HG03457 (cell line): ENCODE measurements around the gene ETFA.
"Not testable (repeated sequence)": the region's sequence is repeated elsewhere in the genome, so short reads cannot be mapped to it uniquely, and the experiment has no call there.

Experiments used
- ATAC-seq: cut with Tn5 transposase; IDR thresholded peaks from one replicate; pipeline ENCODE4 v1.9.1; 2021; ENCODE audit warnings: moderate number of reproducible peaks; ENCODE audit not compliant: unreplicated experiment

The ETFA gene

DNA sequence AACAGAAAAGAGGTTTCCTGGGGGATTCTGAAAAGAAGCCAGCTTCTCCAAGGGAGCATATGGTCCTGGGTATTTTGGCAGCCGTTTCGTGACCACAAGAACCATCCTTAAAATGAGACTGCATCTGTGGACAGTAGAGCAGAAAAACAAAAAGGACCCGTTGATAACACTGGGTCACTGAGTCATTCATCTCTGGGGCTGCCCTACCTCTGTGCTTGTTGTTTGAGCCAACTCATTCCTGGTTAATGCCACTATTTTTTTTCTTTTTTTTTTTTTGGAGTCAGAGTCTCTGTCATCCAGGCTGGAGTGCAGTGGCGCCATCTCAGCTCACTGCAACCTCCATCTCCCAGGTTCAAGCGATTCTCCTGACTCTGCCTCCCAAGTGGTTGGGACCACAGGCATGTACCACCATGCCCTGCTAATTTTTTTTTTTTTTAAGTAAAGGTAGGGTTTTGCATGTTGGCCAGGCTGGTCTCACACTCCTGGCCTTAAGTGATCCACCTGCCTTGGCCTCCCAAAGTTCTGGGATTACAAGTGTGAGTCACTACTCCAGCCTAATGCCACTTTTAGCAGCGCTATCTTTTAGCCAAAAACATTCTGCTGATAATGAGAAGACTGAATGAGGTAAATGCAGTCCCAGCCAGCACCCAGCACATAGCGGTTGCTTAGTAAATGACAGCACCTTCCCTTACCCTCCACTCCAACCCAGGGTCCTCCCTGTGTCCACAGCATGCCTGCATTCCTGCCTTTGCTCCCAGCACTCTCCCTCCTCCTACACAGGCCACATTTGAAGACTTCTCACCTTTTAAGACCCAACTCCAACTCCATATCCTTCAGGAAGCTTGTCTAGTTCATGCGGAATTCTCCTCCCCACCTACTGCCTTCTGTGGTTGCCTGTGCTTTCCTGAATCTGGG, 16.2 kb upstream of the ETFA start:
- ATAC-seq = no peak

GRCh38 chr15:76325704-76326103, 14.4 kb upstream of the ETFA start:
- ATAC-seq = no peak

GRCh38 chr15:76324066-76324465, 12.8 kb upstream of the ETFA start:
- ATAC-seq = no peak

- no peak for ATAC-seq
These were observed 10.3 kb upstream of the ETFA start for GRCh38 chr15:76321602-76322001.

GRCh38 chr15:76321171-76321570, 9.9 kb upstream of the ETFA start:
- no peak for ATAC-seq

- ATAC-seq = no peak
These were observed 8.7 kb upstream of the ETFA start for GRCh38 chr15:76320012-76320411.

DNA sequence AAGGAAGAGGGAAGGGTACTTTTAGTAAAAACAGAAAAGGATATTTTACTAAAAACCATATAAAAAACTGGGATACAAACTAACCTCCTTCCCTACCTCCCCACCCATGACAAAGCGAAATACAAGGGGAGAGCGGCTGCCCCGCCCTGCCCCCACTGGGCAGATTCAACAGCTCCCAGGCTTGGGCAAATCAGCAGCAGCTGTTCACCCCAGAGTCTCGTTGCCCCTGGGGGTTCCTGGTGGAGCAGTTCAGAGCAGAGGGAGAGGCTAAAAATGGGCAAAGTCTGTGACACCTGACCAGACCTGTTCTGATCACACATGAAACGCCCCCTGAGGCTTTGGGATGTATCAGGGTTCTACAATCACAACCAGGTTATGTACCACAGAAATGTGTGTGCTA, 2.5 kb upstream of the ETFA start:
- ATAC-seq = no peak

DNA sequence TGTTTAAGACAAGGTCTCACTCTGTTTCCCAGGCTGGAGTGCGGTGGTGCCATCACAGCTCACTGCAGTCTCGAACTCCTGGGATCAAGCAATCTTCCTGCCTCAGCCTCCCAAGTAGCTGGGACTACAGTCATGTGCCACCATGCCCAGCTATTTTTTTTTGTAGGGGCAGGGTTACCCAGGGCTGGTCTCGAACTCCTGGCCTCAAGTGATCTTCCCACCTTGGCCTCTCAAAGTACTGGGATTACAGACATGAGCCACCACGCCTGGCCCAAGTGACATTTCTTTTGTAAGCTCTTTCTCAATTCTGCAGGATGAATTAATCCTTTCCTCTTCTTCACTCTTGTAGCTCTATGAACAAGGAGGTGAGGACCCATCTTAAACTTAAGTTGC, 1.9 kb upstream of the ETFA start:
- not testable (repeated sequence) for ATAC-seq

- ATAC-seq = no peak
These were observed 1.4 kb upstream of the ETFA start for GRCh38 chr15:76312540-76313174.

GRCh38 chr15:76310475-76311099, 682 bp downstream of the ETFA start:
- ATAC-seq = peak; percentile 2

GRCh38 chr15:76309601-76310330, 1.5 kb downstream of the ETFA start:
- ATAC-seq = no peak

- ATAC-seq = no peak
These were observed 7.4 kb downstream of the ETFA start for GRCh38 chr15:76303909-76304308.

- ATAC-seq = no peak
These were observed 11.5 kb downstream of the ETFA start for GRCh38 chr15:76299786-76300185.

DNA sequence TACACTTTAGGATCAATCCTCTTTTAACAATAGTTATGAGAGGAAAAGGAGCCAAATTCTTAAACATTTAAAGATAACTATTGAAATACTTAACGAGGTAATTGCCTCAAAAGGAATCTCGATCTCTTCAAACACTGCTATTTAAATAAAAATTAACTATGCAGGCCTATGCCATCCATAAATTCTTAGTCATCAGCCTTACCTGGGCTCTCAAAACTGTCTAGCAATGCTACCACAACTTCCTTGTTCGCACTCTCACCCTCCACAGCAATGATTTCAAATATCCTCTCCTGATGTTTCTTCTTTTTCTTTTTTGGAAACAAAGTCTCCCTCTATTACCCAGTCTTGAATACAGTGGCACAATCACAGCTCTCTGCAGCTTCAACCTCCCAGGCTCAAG, 12.3 kb downstream of the ETFA start:
- no peak for ATAC-seq

- not testable (repeated sequence) for ATAC-seq
These were observed 13.3 kb downstream of the ETFA start for GRCh38 chr15:76297951-76298350.

- no peak for ATAC-seq
These were observed 14.4 kb downstream of the ETFA start for GRCh38 chr15:76296849-76297248.

DNA sequence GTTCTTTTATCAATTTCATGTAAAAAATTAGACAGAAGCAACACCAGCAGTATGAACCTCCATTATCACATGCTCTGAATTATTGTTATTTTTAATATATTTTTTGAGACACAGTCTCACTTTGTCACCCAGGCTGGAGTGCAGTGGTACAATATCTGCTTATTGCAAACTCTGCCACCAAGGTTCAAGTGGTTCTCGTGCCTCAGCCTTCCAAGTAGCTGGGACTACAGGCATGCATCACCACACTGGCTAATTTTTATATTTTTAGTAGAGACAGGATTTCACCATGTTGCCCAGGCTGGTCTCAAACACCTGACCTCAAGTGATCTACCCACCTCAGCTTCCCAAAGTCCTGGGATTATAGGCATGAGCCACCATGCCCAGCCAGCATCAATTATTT, 16.8 kb downstream of the ETFA start:
- ATAC-seq = not testable (repeated sequence)

DNA sequence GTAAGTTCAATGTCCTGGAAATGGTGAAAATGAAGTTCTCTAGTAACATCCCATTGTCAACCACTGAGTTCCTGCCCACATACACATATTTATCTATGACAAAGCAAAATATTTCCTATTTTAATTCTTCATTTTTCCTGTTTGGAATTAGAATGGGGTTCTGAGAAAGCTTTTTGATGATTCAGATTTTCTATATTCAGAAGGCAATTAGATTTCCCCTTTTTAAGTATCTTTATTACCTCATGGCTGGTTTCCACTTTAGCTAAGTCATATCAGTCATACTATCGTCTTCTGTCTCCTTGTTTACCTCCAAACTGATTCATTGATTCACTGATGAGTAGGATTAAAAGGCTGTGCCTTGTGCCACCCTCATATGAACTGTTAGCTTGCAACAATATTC, 17.9 kb downstream of the ETFA start:
- ATAC-seq = no peak

DNA sequence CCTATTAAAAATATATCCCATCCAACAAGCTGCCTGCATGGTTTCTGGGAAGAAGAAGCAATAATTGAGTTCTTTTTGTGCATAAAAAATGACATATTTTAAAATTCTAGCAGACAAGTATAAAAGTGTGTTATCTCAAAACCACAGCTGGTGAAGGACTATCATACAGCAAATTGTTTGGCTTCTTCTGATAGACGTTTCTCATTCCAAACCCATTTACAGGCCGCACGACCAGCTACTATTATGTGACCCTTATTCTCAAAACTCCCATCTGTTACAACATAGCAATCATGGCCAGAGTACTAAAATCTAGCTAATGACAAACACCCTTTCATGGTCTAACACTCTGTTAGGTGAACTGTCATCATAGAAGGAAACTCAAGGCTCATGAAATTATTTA, 21.7 kb downstream of the ETFA start:
- ATAC-seq = no peak

DNA sequence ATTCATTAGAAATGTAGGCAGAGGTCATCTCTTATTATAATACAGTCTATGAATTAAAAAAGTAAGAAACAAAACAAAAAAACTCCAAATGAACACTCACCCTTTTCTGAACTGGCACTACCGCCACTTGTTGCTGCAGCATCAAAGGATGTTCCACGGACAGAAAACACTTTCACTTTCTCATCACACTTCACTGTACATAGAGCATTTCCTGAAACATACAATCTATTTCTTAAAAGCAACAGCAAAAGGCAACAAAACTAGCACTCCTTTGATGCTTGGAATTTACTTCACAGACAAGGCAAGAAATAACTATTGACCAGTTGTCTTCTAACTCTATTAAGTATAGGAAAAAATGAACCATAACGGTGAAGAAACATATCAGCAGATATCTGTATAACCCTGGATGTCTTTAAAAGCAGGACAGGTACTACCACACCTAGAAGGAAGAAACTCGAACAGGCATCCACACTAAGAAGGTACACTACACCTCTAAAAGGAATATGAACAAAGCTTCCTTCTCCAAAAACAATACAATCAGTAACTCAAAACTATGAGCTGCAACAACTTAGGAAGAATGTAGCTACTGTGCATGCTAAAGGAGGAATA, 24.9 kb downstream of the ETFA start:
- ATAC-seq = no peak
